HTERT RPE-1 (cell line): ENCODE data around the gene TNXB.

Experiments
- in situ Hi-C: fragments of 300-500 bp; cut with MboI; formaldehyde crosslinking; loops from 4 replicates; pipeline ENCODE4 v1.14.3; 2020; ENCODE audit warnings: low sequenced_read_pairs

The TNXB gene

DNA sequence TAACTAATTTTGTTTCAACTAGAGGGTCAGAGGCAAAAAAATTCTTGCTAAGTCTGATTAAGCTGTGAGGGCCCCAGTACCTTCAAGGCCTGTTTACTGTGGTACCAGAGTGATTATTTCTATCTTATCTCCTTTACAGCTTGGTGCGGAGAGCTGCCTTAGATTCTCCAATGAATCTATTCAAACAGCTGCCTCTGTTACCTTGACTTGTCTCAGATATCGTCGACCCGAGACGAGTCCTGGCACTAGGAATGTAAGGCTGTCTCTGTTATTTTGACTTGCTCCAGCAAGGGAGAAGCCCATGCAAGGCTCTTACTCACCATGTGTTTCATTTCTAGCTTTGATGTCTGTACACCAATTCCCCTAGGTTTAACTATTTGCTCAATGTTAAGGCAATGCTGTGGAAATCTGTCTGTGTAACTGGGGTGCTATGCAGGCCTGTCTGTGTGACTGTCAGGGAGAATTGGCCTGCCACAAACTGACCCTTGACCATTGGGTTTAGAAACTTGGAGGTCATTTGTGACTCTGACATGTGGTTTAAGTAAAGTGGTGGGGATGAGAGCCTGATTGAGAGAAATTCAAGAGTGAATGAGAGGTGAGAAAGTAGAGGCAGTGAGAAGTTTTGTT is 31.4 kb upstream of the TNXB start:
- in situ Hi-C loops = no loop called here

DNA sequence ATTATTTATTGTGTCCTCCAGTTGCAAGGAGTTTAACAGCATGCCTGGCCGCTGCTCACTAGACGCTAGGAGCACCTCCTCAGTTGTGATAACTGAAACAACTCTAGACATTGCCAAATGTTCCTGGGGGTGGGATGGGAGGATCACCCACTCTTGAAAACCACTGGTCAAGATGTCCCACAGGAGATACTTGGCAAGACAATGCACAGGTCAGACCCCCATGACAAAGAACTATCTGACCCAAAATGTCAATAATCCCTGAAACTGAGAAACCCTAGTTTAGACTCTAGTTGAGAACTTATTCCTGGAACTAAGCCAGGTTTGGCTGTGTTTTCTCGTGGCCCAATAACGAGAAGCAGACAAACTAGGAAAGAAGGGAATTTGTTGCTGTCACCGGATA is 30.5 kb upstream of the TNXB start:
- in situ Hi-C loops = no loop called here

DNA sequence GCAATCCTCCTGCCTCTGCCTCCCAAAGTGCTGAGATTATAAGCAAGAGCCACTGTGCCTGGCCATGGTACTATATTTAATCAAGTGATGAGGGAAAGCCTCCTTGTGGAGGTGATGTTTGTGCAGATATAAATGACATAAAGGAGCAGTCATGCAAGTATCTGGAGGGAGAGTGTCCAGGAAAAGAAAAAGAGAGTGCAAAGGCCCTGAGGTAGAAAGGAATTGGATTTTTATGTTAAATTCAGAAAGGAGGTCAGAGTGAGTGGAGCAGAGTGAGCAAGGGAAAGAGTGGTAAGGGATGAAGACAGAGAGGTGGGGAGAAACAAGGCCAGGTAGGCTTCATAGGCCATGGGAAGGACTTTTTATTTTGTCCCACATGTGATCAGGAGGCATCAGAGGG is 28.3 kb upstream of the TNXB start:
- in situ Hi-C loops = no loop called here

DNA sequence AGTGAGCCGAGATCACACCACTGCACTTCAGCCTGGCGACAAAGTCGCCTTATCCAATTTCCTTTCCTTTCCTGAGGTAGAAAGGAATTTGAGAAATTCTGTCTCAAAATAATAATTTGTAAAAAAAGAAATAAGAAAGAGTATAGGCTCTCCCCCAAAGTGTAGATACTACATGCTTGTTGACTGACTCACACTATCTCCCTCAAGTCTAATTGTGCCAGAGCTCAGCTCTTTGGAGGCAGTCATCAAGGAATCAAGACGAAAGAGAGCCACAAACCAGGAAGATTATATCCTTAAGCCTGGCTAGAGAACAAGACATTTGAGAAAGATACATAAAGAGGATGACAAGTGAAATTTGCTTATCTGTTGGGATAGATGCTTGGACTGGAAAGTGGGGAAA is 24.6 kb upstream of the TNXB start:
- in situ Hi-C loops = no loop called here

DNA sequence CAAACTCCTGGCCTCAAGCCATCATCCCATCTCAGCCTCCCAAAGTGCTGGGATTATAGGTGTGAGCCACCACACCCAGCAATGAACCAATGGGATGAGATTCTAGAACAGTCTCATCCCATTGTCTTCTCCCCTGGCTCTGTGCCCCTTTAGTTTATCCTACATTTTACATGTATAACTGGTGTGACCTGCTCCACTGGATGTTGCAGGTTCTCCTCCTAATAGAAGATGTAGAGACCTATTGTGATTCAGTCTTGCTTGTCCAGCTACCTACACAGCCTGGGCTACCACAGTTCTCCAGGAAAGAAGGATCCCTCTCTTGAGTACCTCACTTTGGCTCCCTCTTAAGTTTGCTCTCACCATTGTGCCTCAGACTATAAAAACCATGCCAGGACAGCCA is 23.0 kb upstream of the TNXB start:
- in situ Hi-C loops = no loop called here

DNA sequence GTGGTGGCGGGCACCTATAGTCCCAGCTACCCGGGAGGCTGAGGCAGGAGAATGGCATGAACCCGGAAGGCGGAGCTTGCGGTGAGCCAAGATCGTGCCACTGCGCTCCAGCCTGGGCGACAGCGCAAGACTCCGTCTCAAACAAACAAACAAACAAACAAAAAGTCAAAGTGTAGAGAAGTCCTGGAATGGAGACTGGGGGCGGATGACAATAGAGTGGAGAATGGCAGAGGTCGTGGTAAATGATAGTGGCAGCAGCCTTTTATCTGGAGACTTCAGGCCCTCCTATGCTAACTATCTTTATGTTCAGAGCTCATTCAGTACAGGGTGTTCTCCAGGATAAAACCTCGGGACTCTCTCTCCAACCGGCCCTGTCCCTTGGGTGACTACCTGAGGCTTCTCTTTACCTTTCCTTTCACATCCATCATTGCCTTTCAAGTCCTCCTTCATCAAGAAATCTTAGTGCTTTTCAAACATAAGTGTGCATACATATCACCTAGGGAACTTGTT is 22.4 kb upstream of the TNXB start:
- in situ Hi-C loops = no loop called here

DNA sequence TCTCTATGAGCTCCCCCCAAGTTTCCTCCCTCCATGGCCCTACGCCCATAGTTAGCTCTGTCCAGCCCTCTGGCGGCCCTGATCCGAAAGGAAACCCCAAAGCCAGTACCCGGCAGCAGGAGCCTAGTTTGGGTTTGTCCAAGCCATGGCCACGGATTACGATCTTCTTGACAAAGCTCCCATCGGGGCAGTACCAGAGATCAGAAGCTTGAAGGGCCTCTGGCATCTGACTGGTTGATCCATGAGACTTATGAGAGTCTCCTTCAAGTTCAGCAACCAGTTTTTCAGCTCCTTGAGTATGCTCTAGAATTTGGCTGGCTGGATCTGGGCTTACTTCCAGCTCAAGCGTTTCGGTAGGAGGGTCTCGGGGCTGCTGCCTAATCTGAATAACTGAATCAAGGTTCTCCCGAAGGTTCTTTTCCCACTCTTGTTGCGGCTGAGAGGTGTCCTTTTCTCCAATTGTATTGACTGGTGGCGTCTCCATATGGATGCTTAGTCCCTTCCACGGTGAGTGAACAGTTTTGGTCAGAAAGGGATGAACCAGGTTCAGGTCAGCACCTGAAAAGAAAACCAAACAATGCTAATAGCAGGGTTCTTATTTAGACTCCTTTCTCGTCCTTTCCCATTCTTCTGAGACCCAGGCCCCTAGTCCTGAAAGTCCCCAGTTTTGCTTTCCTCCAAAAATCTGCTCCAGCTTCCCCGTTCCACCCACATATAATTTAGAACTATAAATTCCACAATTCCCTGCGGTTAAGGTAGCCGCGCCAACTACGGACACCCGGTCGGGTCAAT is 20.4 kb upstream of the TNXB start:
- in situ Hi-C loops = no loop called here

DNA sequence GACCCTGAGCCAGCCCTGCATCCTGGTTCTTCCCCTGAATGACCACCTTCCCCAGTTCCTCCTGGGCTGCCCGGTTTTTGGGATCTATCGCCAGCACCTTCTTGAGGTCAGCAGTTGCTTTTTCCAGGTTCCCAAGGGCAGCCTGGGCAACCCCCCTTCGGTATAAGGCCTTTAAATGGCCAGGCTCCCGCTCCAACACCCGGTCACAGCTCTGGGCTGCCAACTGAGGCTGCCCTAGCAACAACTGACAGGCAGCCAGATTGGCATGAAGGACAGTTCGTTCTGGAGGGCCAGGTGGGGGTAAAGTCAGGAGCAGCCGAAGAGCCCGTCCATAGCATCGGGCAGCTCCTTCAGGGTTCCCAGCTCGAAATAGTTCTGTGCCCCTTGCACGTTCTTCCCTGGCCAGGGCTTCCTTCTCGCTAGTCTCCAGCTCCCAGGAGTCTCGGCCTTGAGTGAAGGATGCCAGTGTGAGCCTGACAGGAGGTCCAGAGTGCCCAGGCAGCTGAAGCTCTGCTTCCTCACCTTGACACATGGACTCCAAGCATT is 19.7 kb upstream of the TNXB start:
- in situ Hi-C loops = no loop called here

DNA sequence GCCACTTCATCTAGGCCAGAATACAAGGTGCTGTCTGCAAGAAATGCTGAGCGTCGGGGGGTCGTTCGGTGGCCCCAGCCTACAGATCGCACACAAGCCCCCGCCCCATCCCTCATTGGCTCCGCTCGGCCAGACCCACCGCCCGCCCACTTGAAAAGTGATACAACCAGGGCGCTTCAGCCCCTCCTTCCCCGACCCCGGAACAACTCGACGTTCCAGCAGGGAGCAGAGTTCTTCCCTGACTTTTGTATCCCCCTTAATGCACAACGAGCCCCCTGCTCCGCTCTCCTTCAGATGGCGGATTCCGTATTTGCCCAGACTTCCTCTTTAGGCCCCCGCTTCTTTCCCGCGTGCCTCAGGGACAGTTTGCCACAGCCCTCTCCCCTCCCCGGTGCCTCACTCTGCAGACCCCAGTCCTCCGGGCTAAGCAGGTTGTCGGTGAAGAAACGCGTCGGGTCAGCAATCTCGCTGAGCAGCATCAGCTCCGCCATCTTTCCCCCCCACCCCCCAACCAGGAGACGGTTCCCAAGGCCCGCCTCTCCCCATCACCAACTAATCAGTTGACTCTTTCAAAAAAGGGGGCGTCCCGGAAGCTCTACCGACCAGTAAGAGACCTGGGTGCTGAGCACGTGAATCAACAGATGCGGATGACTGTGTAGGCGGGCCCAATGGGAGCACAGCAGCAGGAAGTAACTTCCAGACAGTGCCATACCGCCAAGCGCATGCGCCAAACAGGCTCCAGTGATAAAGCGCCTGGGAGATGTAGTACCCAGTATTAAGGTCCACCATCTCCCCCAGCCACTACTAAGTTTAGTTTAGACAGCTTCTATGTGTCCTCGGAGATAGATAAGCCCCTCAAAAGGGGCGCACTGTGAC is 18.8 kb upstream of the TNXB start, which contains the start of gene ATF6B:
TSS of gene ATF6B (minus strand) at position 530 of the 876 bp plus-strand sequence. CDS start at position 491, 39 bp downstream.
- in situ Hi-C loops = no loop called here

DNA sequence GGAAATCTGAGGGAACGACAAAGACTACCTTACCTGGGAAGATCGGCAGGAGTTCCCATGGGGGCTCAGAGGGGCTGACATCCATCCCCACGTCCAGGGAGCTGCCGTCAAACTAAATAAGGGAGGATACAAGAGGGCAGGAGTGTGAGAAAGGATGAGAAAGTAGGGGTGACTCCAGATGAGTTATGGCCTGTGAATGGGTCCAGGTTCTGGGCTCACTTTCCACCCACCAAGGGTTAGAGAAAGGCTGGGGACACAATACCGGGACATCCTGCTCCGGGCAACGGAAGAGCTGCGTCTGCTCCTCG is 18.2 kb upstream of the TNXB start:
- in situ Hi-C loops = no loop called here

DNA sequence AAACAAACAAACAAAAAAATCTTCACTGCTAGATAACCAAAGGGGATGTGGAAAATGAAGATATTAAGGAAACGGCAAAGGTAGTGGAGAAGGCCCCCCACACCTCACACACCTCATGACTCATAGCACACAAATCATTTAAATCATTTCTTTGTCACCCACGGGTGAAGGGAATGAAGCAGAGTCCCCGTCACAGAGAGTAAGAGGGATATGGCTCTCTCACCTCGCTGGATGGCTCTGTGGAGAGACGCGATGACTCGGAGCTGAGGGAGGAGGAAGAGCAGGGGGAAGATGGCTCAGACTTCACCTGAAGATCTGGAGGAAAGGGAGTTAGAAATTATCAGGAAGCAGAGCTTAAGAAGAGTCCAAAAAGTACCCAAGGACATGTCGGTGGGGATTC is 17.7 kb upstream of the TNXB start:
- in situ Hi-C loops = no loop called here

DNA sequence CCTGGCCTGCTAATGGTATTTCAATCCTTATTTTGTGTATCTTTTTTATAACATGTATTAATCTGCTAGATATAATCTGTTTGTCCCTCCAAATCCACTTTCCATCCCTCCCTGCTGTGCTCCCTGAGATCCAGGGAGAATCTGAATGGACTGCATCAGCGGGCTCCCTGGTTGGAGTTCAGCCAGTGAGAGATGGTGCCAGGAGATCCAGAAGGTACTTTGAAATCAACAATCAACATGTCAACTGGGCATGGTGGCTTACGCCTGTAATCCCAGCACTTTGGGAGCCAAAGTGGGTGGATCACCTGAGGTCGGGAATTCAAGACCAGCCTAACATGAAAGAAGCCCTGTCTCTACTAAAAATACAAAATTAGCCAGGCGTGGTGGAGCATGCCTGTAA is 14.5 kb upstream of the TNXB start:
- in situ Hi-C loops = no loop called here

DNA sequence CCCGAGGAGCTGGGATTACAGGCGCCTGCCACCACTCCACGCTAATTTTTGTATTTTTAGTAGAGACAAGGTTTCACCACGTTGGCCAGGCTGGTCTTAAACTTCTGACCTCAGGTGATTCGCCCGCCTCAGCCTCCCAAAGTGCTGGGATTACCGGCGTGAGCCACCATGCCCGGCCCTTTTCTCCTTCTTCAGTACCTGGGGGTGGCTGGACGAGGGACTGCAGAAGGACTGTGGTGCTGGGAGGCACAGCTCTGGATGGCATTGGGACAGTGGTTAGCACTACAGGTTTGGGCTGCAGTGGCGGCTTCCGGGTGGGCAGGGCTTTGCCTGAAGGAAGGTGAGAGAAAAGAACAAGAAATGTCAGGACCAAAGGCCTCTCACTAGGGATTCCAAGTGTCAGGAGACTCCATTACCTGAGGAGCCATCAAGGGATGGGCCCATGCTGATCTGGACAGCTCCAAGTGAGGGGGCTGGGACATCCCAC is 11.5 kb upstream of the TNXB start:
- in situ Hi-C loops = no loop called here

DNA sequence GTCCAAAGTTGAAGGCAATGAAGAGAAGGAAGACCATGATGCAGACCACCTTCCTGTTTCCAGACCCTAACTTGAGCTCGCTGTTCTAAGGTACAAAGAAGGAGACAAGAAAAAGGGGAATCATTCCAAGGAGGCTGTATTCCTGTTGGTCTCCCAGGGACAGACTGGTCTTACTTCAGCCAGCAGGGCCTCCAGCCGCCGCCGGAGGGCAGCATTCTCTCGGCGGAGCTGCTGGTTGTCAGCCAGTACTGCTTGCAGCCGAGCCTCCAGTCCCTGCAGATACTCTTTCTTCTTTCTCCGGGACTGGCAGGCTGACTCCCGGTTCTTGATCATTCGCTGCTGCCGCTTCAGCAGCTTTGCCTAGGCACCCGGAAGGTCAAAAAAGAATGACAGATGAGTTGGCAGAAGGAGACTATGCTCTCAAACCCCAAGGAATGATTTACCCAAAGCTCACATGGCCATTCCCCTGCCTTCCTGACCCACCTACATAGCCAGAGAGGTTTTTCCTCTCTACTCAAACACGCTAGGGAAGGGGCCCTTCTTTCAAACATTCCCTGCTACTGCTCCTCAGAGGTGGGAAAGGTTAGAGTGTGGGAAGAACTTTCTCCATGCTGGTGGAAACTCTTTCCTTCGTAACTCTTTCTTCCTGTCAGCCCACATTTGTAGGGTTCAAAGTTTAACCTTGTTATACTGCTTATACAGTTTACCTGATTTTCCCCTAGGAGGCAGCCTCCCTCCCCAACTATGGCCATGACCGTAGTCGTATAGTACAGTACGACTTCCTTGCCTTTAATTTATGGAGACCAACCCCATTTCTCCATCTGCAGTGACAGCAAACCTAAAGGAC is 9.9 kb upstream of the TNXB start:
- in situ Hi-C loops = no loop called here

DNA sequence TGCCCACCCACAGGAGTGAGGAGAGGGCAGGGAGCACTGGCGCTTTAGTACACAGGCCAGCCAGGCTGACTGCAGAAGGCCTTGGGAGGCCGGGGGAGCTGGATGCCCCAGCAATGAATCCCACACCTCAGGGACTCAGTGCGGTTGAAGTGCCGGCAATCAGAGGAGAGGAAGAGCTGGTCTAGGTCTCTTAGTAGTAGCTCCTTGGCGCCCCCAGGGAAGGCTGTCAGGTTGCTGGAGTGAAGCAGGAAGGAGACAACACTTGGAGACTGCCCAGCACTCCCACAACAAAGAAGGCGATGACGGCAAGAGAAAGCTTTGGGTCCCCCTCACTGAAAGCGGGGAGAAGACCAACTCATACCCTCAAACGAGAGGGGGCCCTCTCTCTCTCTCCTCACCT is 8.3 kb upstream of the TNXB start:
- in situ Hi-C loops = no loop called here

DNA sequence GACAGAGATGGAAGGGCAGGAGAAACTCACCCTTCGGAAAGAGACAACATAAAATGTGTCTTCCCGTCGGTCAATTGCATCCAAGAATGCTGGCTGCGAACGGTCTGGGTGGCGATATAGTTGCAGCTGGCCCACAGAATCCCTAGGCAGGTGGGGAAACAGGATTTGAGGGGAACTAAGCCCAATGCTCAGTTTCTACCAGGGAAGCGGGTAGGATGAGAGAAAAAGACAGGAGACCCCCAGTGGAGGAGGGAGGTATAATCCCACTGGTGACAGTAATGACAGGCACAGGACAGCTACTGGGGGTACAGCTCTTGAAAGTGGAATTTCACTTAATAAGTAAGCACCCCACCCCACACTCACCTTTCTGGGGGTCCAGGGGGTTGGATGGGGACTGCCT is 7.5 kb upstream of the TNXB start:
- in situ Hi-C loops = no loop called here

DNA sequence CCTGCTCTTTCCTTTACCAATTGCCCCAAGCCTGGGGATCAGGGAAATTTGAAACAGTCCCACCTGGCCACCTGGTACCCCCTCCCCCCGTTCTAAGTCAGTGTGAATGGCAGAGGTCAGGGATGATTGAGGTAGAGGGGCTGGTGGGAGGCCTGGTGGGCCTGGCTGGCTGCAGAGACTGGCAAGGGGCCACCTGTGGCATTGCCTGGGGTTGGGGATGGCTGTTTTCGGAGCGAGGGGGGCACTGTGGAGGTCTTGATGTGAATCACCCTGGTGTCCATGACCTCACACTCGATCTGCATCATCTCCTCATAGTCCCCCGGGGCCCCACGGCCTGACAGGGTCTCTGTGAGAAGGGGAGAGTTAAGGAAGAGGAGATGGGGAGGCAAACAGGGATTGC is 6.5 kb upstream of the TNXB start:
- in situ Hi-C loops = no loop called here

DNA sequence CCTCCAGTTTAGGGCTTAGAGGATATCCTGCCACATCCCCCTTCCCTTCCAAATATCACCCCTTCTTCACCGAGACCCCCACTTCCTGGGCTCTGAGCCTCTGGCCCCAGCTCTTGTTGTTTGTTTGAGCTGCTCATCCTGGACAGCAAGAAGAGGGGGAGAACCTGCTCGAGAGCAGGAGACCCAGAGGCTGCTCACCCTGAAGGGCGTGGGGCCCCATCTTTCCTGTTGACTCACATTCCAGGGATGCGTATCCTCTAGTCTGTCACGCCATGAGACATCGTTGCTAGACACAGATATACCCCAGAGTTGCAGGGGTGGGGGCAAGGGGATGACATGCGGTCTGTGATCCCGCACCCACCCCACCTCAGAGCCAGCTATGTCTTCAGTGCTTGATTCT is 5.7 kb upstream of the TNXB start:
- in situ Hi-C loops = no loop called here

DNA sequence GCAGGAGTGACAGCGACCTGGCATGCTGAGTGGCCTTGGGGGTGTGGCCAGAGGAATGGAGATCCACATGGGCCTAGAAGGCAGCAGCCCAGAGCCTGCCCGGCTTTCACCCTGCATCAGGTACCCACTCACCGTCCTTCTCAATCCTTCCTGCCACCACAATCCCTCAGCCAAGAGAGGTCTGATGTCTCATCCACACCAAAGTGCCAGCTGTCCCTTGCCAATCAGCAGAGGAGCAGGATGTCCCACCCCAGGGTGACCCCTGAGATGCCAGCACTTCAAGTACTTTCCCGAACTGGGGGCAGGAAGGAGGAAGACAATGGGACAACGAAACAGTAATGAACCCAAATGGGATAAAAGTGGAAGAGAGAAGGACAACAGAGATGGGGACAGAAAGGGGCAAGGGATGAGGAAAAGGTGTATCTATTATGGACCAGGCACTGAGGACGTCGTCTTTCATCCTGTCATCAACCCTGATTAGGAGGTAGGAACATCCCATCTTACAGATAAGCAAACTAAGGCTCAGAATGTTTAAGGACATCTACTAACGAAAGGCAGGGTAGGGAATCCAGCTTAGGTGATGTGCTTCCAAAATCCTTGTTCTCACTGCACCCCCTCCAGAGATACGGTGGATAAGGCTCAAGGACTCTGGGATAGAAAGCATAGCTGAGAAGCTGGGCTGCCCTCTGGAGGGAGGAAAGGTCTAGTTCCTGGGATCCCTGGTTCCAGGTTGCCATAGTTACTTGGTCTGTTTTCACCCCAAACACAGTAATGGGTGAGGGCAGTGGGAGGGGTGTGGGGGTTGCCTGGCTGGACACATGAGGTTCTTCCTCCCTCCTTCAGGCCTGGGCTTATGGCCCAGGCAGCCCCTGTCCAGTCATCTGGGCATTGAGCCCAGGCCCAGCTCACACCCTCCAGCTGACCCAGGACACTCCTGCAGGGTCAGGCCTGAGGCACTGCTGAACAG is 4.5 kb upstream of the TNXB start:
- in situ Hi-C loops = no loop called here
